A549 (cell line): ENCODE results near the gene FGF19. TPM values are rescaled to one million over a fixed set of nuclear protein-coding genes. Genes with fewer than 3 reads are reported as not detected.

Source experiments
- ATAC-seq, 2 experiments: fragments of 200-7000 bp in 1 of 2; fragments of >200 bp in 1 of 2; cut with Nextera tagmentation in 1 of 2; cut with Tn5 transposase in 1 of 2; 3 replicates each; pipeline versions ENCODE4 v1.8.0 to v1.9.1; 2018 to 2020; ENCODE audit warnings: mild to moderate bottlenecking in 1 of 2, moderate library complexity in 1 of 2
- CTCF ChIA-PET: fragments of 300-600 bp; sonication (Branson Sonifier 250); formaldehyde crosslinking; extraction: SDS; loops from one replicate; lab custom pipeline; 2021; ENCODE audit warnings: antibody characterized with exemption, inconsistent platforms; lab: Yijun Ruan, JAX
- POLR2A ChIA-PET: fragments of 350-600 bp; formaldehyde crosslinking; extraction: SDS; loops from one replicate; lab custom pipeline; 2021; ENCODE audit warnings: antibody characterized with exemption, inconsistent platforms; lab: Yijun Ruan, JAX
- DNase-seq, 2 experiments: peaks; one replicate each; pipeline versions ENCODE4 v3.0.0 to v3.0.0-alpha.2; 2011 to 2016; ENCODE audit warnings: low read depth in 1 of 2, low spot score in 1 of 2
- FAIRE-seq: peaks from 2 replicates; lab custom pipeline; 2011; peaks lifted over from hg19 to GRCh38; lab: Jason Lieb, UNC
- H3K27ac ChIP-seq, 2 experiments: fragments of >200 bp; sonication (Bioruptor Twin); formaldehyde crosslinking; 3 replicates each; pipeline ENCODE4 v1.5.1; 2016 to 2017
- H3K4me1 ChIP-seq: fragments of >200 bp; sonication (Bioruptor Twin); formaldehyde crosslinking; 3 replicates; pipeline ENCODE4 v1.6.1; 2016
- H3K4me2 ChIP-seq: fragments of >200 bp; sonication (Bioruptor Twin); formaldehyde crosslinking; 3 replicates; pipeline ENCODE4 v1.6.1; 2016
- H3K4me3 ChIP-seq: fragments of >200 bp; sonication (Bioruptor Twin); formaldehyde crosslinking; 3 replicates; pipeline ENCODE4 v1.5.1; 2016
- H3K9me3 ChIP-seq: fragments of >200 bp; sonication (Bioruptor Twin); formaldehyde crosslinking; 3 replicates; pipeline ENCODE4 v1.6.1; 2016
- ATOH8 ChIP-seq: fragments of 250-450 bp; sonication (Bioruptor Pico); IDR thresholded peaks from 2 replicates; pipeline ENCODE4 v1.5.0; 2020; ENCODE audit warnings: low read depth, mild to moderate bottlenecking, moderate library complexity
- CBX8 ChIP-seq: fragments of 200-600 bp; sonication (generic); IDR thresholded peaks from 2 replicates; pipeline ENCODE4 v1.6.1; 2016
- CHD2 ChIP-seq: fragments of 150-350 bp; IDR thresholded peaks from 2 replicates; pipeline ENCODE4 v1.6.1; 2014; ENCODE audit warnings: low read length; ENCODE audit not compliant: partially characterized antibody
- FOSB ChIP-seq: fragments of 250-450 bp; sonication (Bioruptor Pico); IDR thresholded peaks from 2 replicates; pipeline ENCODE4 v1.5.0; 2020; ENCODE audit warnings: mild to moderate bottlenecking, moderate library complexity
- FOXS1 ChIP-seq: fragments of 250-450 bp; sonication (Bioruptor Pico); IDR thresholded peaks from 2 replicates; pipeline ENCODE4 v1.5.0; 2020; ENCODE audit warnings: mild to moderate bottlenecking, moderate library complexity
- HDAC2 ChIP-seq: fragments of 200-600 bp; sonication (generic); IDR thresholded peaks from 2 replicates; pipeline ENCODE4 v1.6.1; 2016
- HOXB13 ChIP-seq: fragments of 250-450 bp; sonication (Bioruptor Pico); IDR thresholded peaks from 2 replicates; pipeline ENCODE4 v1.5.0; 2020; ENCODE audit warnings: low read depth, mild to moderate bottlenecking, moderate library complexity
- JUN ChIP-seq, 2 experiments: fragments of >200 bp; sonication (Bioruptor Twin); formaldehyde crosslinking; IDR thresholded peaks; 2 replicates in 1 of 2; 3 replicates in 1 of 2; pipeline ENCODE4 v1.6.1; 2016 to 2017
- JUNB ChIP-seq: fragments of >200 bp; sonication (Bioruptor Twin); formaldehyde crosslinking; IDR thresholded peaks from 2 replicates; pipeline ENCODE4 v1.6.1; 2016
- KDM1A ChIP-seq: fragments of 200-600 bp; sonication (generic); IDR thresholded peaks from 2 replicates; pipeline ENCODE4 v1.6.1; 2016; ENCODE audit warnings: low read depth, mild to moderate bottlenecking
- KDM5A ChIP-seq: fragments of 200-600 bp; sonication (generic); IDR thresholded peaks from 2 replicates; pipeline ENCODE4 v1.6.1; 2016; ENCODE audit warnings: antibody characterized with exemption, mild to moderate bottlenecking
- NR3C1 ChIP-seq: fragments of >200 bp; sonication (Bioruptor Twin); formaldehyde crosslinking; IDR thresholded peaks from 3 replicates; pipeline ENCODE4 v1.6.1; 2017
- POLR2AphosphoS2 ChIP-seq: conservative IDR thresholded peaks from 2 replicates; pipeline ENCODE4 v1.6.1; 2012; ENCODE audit warnings: low read length, improper control_type of control experiment, inconsistent platforms
- RAD21 ChIP-seq, 2 experiments: fragments of >200 bp in 1 of 2; sonication (Bioruptor Twin) in 1 of 2; formaldehyde crosslinking in 1 of 2; IDR thresholded peaks in 1 of 2; conservative IDR thresholded peaks in 1 of 2; 2 replicates in 1 of 2; 3 replicates in 1 of 2; pipeline ENCODE4 v1.6.1; 2012 to 2018; ENCODE audit warnings: inconsistent platforms in 1 of 2
- RCOR1 ChIP-seq: fragments of 150-350 bp; IDR thresholded peaks from 2 replicates; pipeline ENCODE4 v1.6.1; 2014; ENCODE audit warnings: antibody characterized with exemption, low read length, low read depth
- REST ChIP-seq: fragments of 200-600 bp; sonication (generic); IDR thresholded peaks from 2 replicates; pipeline ENCODE4 v1.6.1; 2016; ENCODE audit warnings: antibody characterized with exemption, mild to moderate bottlenecking, moderate library complexity
- RFX5 ChIP-seq: fragments of 450-650 bp; IDR thresholded peaks from 2 replicates; pipeline ENCODE4 v1.7.1; 2014; ENCODE audit warnings: antibody characterized with exemption, mild to moderate bottlenecking, moderate library complexity
- TP53 ChIP-seq: fragments of 250-450 bp; sonication (Bioruptor Pico); IDR thresholded peaks from 2 replicates; pipeline ENCODE4 v1.5.0; 2021; ENCODE audit warnings: mild to moderate bottlenecking, moderate library complexity
- USF2 ChIP-seq: fragments of 450-650 bp; IDR thresholded peaks from 2 replicates; pipeline ENCODE4 v1.6.1; 2014; ENCODE audit warnings: antibody characterized with exemption
- ZC3H11A ChIP-seq: fragments of 450-650 bp; IDR thresholded peaks from 2 replicates; pipeline ENCODE4 v1.6.1; 2014; ENCODE audit warnings: antibody characterized with exemption, mild to moderate bottlenecking
- WGBS: methylation state at CpG from one replicate; pipeline ENCODE4 v1.1.6; 2017; ENCODE audit errors: missing lambda C conversion rate; 5-methylcytosine and 5-hydroxymethylcytosine counted together
- polyA plus RNA-seq, 4 experiments: library from polyadenylated mRNA; depleted of rRNA in 3 of 4; stranded (reverse); fragments of >200 nt; fragmentation: RNase III in 1 of 4; extraction: RNeasy Plus Mini Kit Qiagen cat#74134 plus additional on column Dnase treatment in 1 of 4; gene quantifications; 2 replicates in 3 of 4; 3 replicates in 1 of 4; pipeline ENCODE4 v1.2.3, GENCODE V29; 2011 to 2017

FGF19 gene
- polyA plus RNA-seq, 2 of the 4 experiments (the other 2 are of a cell fraction) = 0.05 to 0.31 TPM

GRCh38 chr11:69663326-69663725 lies 40.5 kb downstream of the FGF19 start:
- no peak for FAIRE-seq
- Histone ChIP-seq H3K4me2 (no peak overlapping the region), H3K9me3 (no peaks in the 10 kb centered on the region), H3K27ac (no peak overlapping the region), H3K4me1 (no peaks in the 10 kb centered on the region), H3K4me3 (no peak overlapping the region)
- CTCF ChIA-PET = interaction anchor here (5.5 to 10.9 kb wide), 3 partner anchors 19 to 562 kb away, joined by 39 to 220 read pairs (median 116); no protein-coding TSS in a partner anchor
- DNase-seq = no peak
- no peak for TF ChIP-seq RCOR1
- TF ChIP-seq KDM5A = no peak
- TF ChIP-seq JUNB = no peak
- TF ChIP-seq REST = no peak
- no peak for TF ChIP-seq POLR2AphosphoS2
- no peak for TF ChIP-seq KDM1A
- TF ChIP-seq NR3C1 = no peak
- TF ChIP-seq CBX8 = no peak
- no peak for TF ChIP-seq HOXB13 (CRISPR knock-in tag)
- TF ChIP-seq RFX5 = no peak
- no peak for TF ChIP-seq USF2
- no peak for ATAC-seq
- POLR2A ChIA-PET = no interaction called here
- 95% methylated on average over 6 of the region's 6 CpGs for WGBS

- Histone ChIP-seq H3K4me2 (no peak overlapping the region), H3K27ac (no peak overlapping the region), H3K9me3 (no peaks in the 10 kb centered on the region), H3K4me1 (no peaks in the 10 kb centered on the region), H3K4me3 (no peak overlapping the region)
- FAIRE-seq (no peak), ATAC-seq (no peak), DNase-seq (no peak)
- WGBS = 93% methylated on average over 13 of the region's 13 CpGs
- ChIA-PET POLR2A (no interaction called here), CTCF (interaction anchor here (1.5 to 10.9 kb wide), 4 partner anchors 7 to 561 kb away, joined by 6 to 149 read pairs (median 78); partner anchors contain the start of gene LTO1)
- TF ChIP-seq KDM1A (no peak), JUN (IDR thresholded peaks at IDR 0.05) (no peak), FOSB (no peak), CHD2 (no peak), ATOH8 (CRISPR knock-in tag) (no peak), ZC3H11A (no peak), FOXS1 (CRISPR knock-in tag) (no peak)
These were observed 41.0 kb downstream of the FGF19 start for GRCh38 chr11:69662806-69663205.

- Histone ChIP-seq H3K9me3 (no peaks in the 10 kb centered on the region), H3K27ac (no peak overlapping the region), H3K4me3 (no peak overlapping the region), H3K4me1 (no peaks in the 10 kb centered on the region; the same call in 2 of the 3 replicates), H3K4me2 (no peak overlapping the region)
- WGBS = 85% methylated on average over 16 of the region's 16 CpGs
- ATAC-seq = peak; percentile 57 to 67; a peak in 5 of 6 replicates
- ChIA-PET POLR2A (no interaction called here), CTCF (interaction anchor here (1.0 to 10.9 kb wide), 5 partner anchors 7 to 603 kb away, joined by 3 to 149 read pairs (median 39); partner anchors contain the start of gene LTO1)
- TF ChIP-seq RAD21 (conservative IDR thresholded peaks at IDR 0.05 in 1 of 2, IDR thresholded peaks at IDR 0.05 in 1 of 2) = peak in 1 of 2 experiments; percentile 34; a peak in 1 of 5 replicates
- no peak for TF ChIP-seq TP53
- TF ChIP-seq RCOR1 = no peak
- TF ChIP-seq HDAC2 = no peak
- no peak for FAIRE-seq
- peak in 1 of 2 experiments; percentile 55 for DNase-seq
These were observed 41.7 kb downstream of the FGF19 start for GRCh38 chr11:69662021-69662698.
